EL (cell line): ENCODE data around the gene BABAM1.

Experiments used
- DNase-seq: peaks from one replicate; pipeline ENCODE4 v3.0.0-alpha.2; 2016

The BABAM1 gene

GRCh38 chr19:17266975-17267788 lies at the start of gene BABAM1:
BABAM1 (plus strand) TSS chr19:17267443; CDS start chr19:17268807, 1,364 bp downstream.
- peak; percentile 99 for DNase-seq

GRCh38 chr19:17219286-17219685 lies 48.0 kb upstream of the BABAM1 start:
- DNase-seq = no peak

GRCh38 chr19:17220207-17220758 lies 47.0 kb upstream of the BABAM1 start:
- DNase-seq = peak; percentile 66

GRCh38 chr19:17225053-17225452 lies 42.2 kb upstream of the BABAM1 start:
- DNase-seq = no peak

GRCh38 chr19:17226002-17226933 lies 41.0 kb upstream of the BABAM1 start, which contains the start of gene OCEL1:
OCEL1 (plus strand) TSS chr19:17226226; CDS start chr19:17226248, 22 bp downstream.
- DNase-seq = peak; percentile 98

GRCh38 chr19:17227798-17228367 lies 39.4 kb upstream of the BABAM1 start:
- no peak for DNase-seq

- DNase-seq = no peak
Observed at GRCh38 chr19:17229890-17230289, 37.4 kb upstream of the BABAM1 start.

- DNase-seq = no peak
Observed at GRCh38 chr19:17232258-17232657, 35.0 kb upstream of the BABAM1 start.

- peak; percentile 65 for DNase-seq
Observed at GRCh38 chr19:17234911-17235299, 32.3 kb upstream of the BABAM1 start.

- peak; percentile 79 for DNase-seq
Observed at GRCh38 chr19:17235300-17235970, 31.8 kb upstream of the BABAM1 start.

- peak; percentile 73 for DNase-seq
Observed at GRCh38 chr19:17235971-17236777, 31.1 kb upstream of the BABAM1 start.

- DNase-seq = no peak
Observed at GRCh38 chr19:17236811-17237543, 30.3 kb upstream of the BABAM1 start.

- DNase-seq = no peak
Observed at GRCh38 chr19:17237747-17238706, 29.2 kb upstream of the BABAM1 start.

- no peak for DNase-seq
Observed at GRCh38 chr19:17240062-17240752, 27.0 kb upstream of the BABAM1 start.

GRCh38 chr19:17240826-17241399 lies 26.3 kb upstream of the BABAM1 start:
- DNase-seq = no peak

- no peak for DNase-seq
Observed at GRCh38 chr19:17242431-17243208, 24.6 kb upstream of the BABAM1 start.

- DNase-seq = no peak
Observed at GRCh38 chr19:17243211-17243829, 23.9 kb upstream of the BABAM1 start.
